Middle frontal gyrus (tissue), 1 donor: ENCODE results near the gene TCEAL4.

Experiments
- DNase-seq: peaks from one replicate; pipeline ENCODE4 v3.0.0-alpha.2; 2015; ENCODE audit warnings: low spot score; ENCODE audit errors: extremely low spot score

Gene TCEAL4

DNA sequence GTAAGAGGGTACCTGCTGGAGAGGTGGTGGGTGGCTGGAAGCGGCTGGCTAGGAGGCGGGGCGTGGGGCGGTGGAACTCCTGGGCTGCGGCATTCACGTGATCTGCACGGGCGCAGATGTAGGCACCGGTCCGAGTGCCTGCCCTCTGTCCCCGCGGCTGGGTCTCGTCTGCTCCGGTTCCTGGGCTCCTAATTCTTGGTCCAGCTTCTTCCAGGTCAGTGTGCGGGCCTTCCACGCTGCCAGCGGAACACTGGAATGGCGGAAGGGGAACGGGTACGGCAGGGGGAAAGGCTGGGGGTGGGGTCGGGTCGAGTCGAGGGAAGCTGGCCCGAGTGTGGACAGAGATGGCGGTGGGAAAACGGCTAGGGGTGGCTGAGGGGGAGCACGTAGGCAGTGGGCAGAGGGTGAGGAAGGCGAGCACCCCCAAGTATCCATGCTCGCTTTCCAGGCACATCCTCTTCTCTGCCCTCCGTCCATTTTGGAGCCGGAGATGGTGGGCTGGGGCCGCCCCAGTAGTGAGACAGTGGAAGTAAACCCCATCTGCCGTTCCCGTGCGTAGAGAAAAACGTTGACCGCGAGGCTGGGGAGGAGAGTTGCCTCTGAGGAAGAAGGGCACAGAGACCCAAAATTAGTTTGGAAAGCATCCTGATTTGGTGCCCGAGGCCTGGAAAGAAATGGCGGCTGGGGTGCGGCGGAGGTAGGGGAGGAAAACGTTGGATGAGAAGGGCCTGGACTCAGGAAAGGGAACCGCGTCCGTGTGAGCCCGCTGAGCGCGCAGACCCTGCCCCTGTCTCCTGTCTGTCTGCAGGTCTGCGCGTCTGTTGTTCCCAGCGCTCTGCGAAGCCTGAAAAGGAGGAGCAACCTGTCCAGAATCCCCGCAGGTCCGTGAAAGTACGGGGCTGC, at the start of gene TCEAL4:
Gene TCEAL4, plus strand, starts transcription at position 105 of the 903 bp plus-strand sequence. CDS start 1,161 bp downstream, outside the sequence.
- peak; percentile 32 for DNase-seq

GRCh38 chrX:103536071-103536470, 49.2 kb upstream of the TCEAL4 start:
- no peak for DNase-seq

DNA sequence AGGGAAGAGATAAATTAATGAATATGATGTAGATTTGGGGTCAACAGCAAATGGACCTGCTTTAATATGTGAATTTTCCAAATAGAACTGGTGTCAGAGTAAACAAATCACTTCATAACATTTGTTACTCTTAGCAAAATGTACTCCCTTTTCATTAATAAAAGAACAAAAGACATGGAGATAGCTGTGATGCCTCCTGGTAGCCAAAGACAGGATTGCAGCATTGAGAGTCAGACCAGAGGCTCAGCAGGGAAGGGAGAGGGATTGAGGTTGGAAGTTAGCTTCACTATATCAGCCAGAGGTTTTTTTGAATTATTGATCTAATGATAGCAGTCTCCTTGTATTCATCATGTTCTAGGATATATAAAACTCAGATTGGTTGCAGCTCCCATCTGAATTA, 48.6 kb upstream of the TCEAL4 start:
- DNase-seq, result no peak

DNA sequence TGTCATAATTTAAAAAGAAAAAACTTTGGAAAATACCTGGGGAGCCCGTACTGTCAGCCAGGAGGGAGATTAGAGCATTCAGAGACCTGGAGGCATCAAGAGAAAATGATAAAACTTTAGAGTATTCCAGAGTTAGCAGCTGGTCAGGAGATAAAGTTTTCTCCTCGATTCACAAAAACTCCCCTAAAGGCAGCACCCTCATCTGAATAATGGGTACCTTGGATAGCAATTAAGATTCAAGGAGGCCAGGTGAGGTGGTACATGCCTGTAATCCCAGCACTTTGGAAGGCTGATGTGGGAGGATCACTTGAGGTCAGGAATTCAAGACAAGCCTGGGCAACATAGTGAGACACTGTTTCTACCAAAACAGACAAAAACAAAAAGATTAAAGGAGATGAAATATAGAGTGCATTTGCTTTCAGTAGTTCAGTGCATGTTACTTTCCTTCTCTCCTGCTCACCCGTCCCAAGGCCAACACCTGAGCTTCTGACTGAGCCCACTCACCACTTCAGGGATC, 47.4 kb upstream of the TCEAL4 start:
- no peak for DNase-seq

- no peak for DNase-seq
These were observed 46.6 kb upstream of the TCEAL4 start for GRCh38 chrX:103538728-103539127.

- no peak for DNase-seq
These were observed 45.6 kb upstream of the TCEAL4 start for GRCh38 chrX:103539695-103540094.

DNA sequence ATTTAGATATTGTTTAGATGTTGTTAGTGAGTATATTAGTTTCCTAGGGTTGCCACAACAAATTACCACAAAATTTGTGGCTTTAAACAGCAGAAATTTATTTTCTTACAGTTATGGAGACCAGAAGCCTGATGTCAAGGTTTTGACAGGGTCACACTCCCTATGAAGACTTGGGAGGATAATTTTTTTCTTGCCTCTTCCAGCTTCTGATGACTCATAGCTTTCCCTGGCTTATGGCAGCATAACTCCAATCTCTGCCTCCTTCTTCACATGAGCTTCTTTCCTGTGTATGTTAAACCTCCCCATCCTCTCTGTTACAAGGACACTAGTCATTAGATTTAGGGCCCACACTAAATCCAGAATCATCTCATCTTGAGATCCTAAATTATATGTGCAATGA, 45.2 kb upstream of the TCEAL4 start:
- no peak for DNase-seq

- no peak for DNase-seq
These were observed 35.4 kb upstream of the TCEAL4 start for GRCh38 chrX:103549916-103550315.

GRCh38 chrX:103550415-103551051, 34.8 kb upstream of the TCEAL4 start:
- no peak for DNase-seq

- no peak for DNase-seq
These were observed 33.1 kb upstream of the TCEAL4 start for GRCh38 chrX:103552236-103552635.

DNA sequence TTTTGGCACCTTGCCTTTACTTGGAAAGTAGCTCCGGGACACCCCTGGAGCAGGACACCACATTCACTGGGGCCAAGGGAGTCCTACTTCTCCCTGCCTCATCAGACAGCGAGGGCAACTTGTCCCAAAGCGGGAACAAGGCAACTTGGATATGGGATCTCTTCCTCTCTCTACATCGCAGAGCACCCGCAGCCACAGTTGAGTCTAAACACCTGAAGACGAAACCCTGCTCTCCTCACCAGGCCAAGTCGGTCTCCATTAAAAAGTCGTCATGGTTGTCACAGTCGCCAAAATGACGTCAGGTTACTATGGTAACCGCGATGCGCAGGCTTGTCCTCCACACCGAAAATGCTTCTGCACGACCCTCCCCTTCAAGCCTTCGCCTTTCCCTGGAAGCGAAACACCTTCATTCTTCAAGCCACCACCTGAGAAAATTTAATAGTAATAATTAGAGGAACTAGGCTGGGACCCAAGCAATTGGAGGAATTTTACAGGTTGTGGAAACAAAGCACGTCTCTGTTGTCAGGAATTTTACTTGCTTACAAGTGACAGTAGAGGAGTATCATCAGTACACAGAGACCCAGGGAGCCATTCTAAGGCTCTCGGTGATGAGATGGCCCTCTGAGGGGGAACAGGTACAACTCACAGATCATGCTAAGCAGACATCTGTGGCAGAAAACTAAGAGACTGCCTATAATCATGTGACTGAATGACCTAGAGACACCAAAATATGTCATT, 30.5 kb upstream of the TCEAL4 start:
- DNase-seq, result peak; percentile 61

GRCh38 chrX:103556963-103557612, 28.2 kb upstream of the TCEAL4 start:
- DNase-seq, result no peak

DNA sequence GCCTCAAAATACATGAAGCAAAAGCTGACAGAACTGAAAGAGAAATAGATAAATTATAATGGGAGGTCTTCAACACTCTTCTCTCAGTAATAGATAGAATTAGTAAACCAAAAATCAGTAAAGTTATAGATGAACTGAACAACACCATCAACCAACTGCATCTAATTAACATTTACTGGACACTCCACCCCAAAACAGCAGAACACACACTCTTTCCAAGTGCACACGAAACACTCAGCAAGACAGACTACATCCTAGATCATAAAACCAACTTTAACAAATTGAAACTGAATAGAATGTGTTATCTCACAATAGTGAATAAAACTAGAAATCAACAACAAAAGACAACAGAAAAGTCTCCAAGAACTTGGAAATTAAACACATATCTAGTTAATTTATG, 25.1 kb upstream of the TCEAL4 start:
- no peak for DNase-seq

DNA sequence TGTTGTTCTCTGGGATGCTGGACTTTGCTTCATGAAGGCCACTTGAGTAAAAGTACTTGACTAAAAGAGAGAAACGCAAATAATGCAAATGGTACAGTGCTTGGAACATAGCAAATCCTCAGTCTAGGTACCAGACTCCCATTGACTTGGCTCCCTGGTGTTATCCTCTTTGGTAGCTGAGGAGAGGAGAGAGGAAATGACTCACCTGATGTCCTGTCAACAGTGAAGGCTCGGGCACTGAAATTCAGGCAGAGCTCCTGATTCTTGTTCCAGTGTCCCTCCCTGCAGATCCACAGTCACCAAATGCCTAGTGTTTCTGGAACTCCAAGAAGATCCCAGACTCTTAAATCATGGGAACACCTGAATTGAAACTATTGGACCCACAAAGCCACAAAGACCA, 22.5 kb upstream of the TCEAL4 start:
- DNase-seq, result no peak

- DNase-seq, result no peak
These were observed 20.1 kb upstream of the TCEAL4 start for GRCh38 chrX:103565197-103565596.

DNA sequence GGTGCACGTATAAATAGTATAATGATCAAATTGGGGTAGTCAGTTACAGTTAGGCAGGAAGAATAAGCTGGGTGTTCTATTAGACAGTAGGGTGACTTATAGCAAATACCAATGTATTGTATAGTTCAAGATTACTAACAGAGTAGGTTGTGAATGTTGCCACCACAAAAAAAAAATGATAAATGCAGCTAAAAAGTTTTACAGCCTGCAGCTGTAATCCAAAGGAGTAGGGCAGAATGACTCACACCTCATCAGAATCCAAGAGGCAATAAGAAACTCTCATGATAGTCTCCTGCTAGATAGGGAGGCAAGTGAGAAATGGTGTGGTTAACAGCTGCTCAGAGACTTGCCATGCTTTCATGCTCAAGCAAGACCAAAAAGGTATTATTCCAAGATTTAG, 19.6 kb upstream of the TCEAL4 start:
- DNase-seq, result no peak

- DNase-seq, result no peak
These were observed 14.2 kb upstream of the TCEAL4 start for GRCh38 chrX:103571121-103571520.

DNA sequence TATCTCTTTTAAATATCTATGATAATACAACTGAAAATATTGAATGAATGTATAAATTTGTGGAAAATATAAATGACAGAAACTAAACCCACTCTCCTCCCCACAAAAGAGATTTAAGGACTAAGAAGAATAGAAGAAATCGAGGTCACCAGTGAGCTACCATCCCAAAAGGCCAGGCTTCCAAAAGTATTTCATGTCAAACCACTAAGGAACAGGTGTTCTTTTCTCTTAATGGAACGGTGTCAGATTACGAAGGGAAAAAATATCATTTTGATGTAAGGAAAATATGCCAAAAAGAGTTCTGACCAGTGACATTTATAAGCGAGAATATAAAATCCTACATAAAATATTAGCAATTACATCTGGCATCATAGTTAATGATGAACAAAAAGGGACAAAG, 13.6 kb upstream of the TCEAL4 start:
- no peak for DNase-seq

- DNase-seq, result no peak
These were observed 12.1 kb upstream of the TCEAL4 start for GRCh38 chrX:103573202-103573601.

DNA sequence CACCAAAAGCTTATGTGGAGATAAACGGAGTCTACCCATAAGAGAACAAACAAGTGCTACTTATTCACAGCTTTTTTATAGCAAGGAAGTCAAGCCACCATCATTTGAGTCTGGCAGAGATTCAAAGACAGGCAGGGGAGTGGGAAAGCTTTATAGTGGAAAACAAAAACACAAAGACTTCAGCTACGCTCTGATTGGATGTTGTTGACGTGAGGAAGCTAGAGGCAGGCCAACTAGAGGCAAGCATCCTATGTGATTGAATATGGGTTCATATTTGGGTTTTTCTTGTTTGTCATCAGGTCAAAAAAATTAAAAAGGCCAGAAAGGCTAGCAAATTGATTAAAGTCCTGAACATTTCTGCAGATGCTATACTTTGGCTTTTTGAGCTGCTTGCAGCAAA, 719 bp upstream of the TCEAL4 start:
- DNase-seq, result no peak

DNA sequence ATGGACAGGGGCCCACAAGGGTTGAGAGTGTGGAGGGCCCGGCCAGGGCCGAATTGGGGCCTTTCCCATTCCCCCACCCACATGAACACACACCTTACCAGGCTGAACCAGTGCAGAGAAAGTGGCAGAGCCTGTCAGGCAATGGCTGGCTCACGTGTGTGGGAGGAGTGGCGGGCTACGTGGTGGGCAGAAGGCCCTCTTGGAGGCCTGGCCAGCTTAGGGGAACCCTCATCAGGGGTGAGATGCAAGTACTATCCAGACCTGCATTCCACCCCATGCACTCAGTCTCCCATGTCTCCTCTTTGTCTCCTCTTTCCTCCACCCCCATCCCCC, 965 bp downstream of the TCEAL4 start:
- DNase-seq, result no peak
